SK-N-SH treated with all-trans-retinoic acid at 6 μM for 48 hours (cell line): ENCODE results near the gene MKNK2.

Experiments used
- ARNTL ChIP-seq: fragments of 450-650 bp; formaldehyde crosslinking; IDR thresholded peaks from 2 replicates; pipeline ENCODE4 v1.5.0; 2020; ENCODE audit warnings: low read depth, mild to moderate bottlenecking, moderate library complexity, borderline replicate concordance
- BACH2 ChIP-seq: fragments of 250-450 bp; sonication (Bioruptor Pico); IDR thresholded peaks from 2 replicates; pipeline ENCODE4 v1.9.0; 2021; ENCODE audit warnings: mild to moderate bottlenecking, borderline replicate concordance
- CSDC2 ChIP-seq: fragments of 250-450 bp; sonication (Bioruptor Pico); IDR thresholded peaks from 2 replicates; pipeline ENCODE4 v1.5.0; 2020; ENCODE audit warnings: mild to moderate bottlenecking, moderate library complexity
- CSRNP3 ChIP-seq: fragments of 250-450 bp; sonication (Bioruptor Pico); IDR thresholded peaks from 2 replicates; pipeline ENCODE4 v1.5.1; 2021; ENCODE audit warnings: mild to moderate bottlenecking, moderate library complexity
- PPARA ChIP-seq: fragments of 250-450 bp; sonication (Bioruptor Pico); IDR thresholded peaks from 2 replicates; pipeline ENCODE4 v1.5.0; 2020; ENCODE audit warnings: mild to moderate bottlenecking, borderline replicate concordance
- RARB ChIP-seq: fragments of 250-450 bp; sonication (Bioruptor Pico); IDR thresholded peaks from 2 replicates; pipeline ENCODE4 v1.8.0; 2021; ENCODE audit warnings: mild to moderate bottlenecking, moderate library complexity
- TCF4 ChIP-seq: fragments of 250-450 bp; sonication (Bioruptor Pico); IDR thresholded peaks from 2 replicates; pipeline ENCODE4 v1.8.0; 2021; ENCODE audit warnings: mild to moderate bottlenecking, moderate library complexity, borderline replicate concordance
- TOX ChIP-seq: fragments of 250-450 bp; sonication (Bioruptor Pico); IDR thresholded peaks from 2 replicates; pipeline ENCODE4 v1.8.0; 2021; ENCODE audit warnings: mild to moderate bottlenecking, moderate library complexity, borderline replicate concordance
- ZC3H10 ChIP-seq: fragments of 250-450 bp; sonication (Bioruptor Pico); IDR thresholded peaks from 2 replicates; pipeline ENCODE4 v1.5.1; 2021; ENCODE audit warnings: mild to moderate bottlenecking, moderate library complexity
- ZFP3 ChIP-seq: fragments of 250-450 bp; sonication (Bioruptor Pico); IDR thresholded peaks from 2 replicates; pipeline ENCODE4 v1.5.0; 2020; ENCODE audit warnings: mild to moderate bottlenecking, moderate library complexity
- ZNF565 ChIP-seq: fragments of 450-650 bp; formaldehyde crosslinking; conservative IDR thresholded peaks from 2 replicates; pipeline ENCODE4 v1.5.0; 2020; ENCODE audit warnings: low read depth, mild to moderate bottlenecking, moderate library complexity
- ZNF70 ChIP-seq: fragments of 450-650 bp; formaldehyde crosslinking; IDR thresholded peaks from 2 replicates; pipeline ENCODE4 v1.5.0; 2020; ENCODE audit warnings: mild to moderate bottlenecking, moderate library complexity
- ZNF8 ChIP-seq: fragments of 450-650 bp; formaldehyde crosslinking; IDR thresholded peaks from 2 replicates; pipeline ENCODE4 v1.5.0; 2020; ENCODE audit warnings: mild to moderate bottlenecking, moderate library complexity
- TF ChIP-seq, protein P1 (sequence below): fragments of 250-450 bp; sonication (Bioruptor Pico); IDR thresholded peaks from 2 replicates; pipeline ENCODE4 v1.5.1; 2020; ENCODE audit warnings: low read depth, mild to moderate bottlenecking, moderate library complexity

GRCh38 chr19:2048104-2048958, 2.7 kb downstream of the MKNK2 start:
- TF ChIP-seq ZNF70 (CRISPR knock-in tag) (no peak), ARNTL (CRISPR knock-in tag) (no peak), RARB (CRISPR knock-in tag) (no peak), ZC3H10 (no peak), ZFP3 (CRISPR knock-in tag) (no peak), TOX (CRISPR knock-in tag) (no peak), CSDC2 (no peak), ZNF565 (CRISPR knock-in tag) (no peak), ZNF8 (no peak), CSRNP3 (no peak), PPARA (CRISPR knock-in tag) (no peak), TCF4 (CRISPR knock-in tag) (no peak), BACH2 (CRISPR knock-in tag) (no peak)
- TF ChIP-seq, protein P1, sequence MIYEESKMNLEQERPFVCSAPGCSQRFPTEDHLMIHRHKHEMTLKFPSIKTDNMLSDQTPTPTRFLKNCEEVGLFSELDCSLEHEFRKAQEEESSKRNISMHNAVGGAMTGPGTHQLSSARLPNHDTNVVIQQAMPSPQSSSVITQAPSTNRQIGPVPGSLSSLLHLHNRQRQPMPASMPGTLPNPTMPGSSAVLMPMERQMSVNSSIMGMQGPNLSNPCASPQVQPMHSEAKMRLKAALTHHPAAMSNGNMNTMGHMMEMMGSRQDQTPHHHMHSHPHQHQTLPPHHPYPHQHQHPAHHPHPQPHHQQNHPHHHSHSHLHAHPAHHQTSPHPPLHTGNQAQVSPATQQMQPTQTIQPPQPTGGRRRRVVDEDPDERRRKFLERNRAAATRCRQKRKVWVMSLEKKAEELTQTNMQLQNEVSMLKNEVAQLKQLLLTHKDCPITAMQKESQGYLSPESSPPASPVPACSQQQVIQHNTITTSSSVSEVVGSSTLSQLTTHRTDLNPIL: no peak
